ENCODE results near the gene ZNF316. TPM values are rescaled to one million over a fixed set of nuclear protein-coding genes. Genes with fewer than 3 reads are reported as not detected.

The ZNF316 gene
- total RNA-seq, 2 experiments from 2014 or later, result 15.7 to 20.8 TPM

- H3K27me3 Mint-ChIP-seq, result no peaks in the 10 kb centered on the region
- ChIA-PET CTCF (interaction anchor here (1.0 kb wide), 1 partner anchor 13 kb away, joined by 3 read pairs; no protein-coding TSS in a partner anchor), POLR2A (no interaction called here)
- H3K36me3 Mint-ChIP-seq (ENCODE audit: low read depth), result peaks cover 57% of the 10 kb centered on the region
- no peak for ATAC-seq
- no peak overlapping the region for H3K27ac Mint-ChIP-seq
- intact Hi-C loops (cut with DNase I, micrococcal nuclease), result no loop called here
- H3K4me3 Mint-ChIP-seq, result no peak overlapping the region
- no peaks in the 10 kb centered on the region for H3K9me3 Mint-ChIP-seq (ENCODE audit: low read depth)
- DNase-seq, result no peak
- H3K4me1 Mint-ChIP-seq, result no peaks in the 10 kb centered on the region
Observed at GRCh38 chr7:6649241-6649961, 12.3 kb downstream of the ZNF316 start.

GRCh38 chr7:6650086-6650485 lies 13.0 kb downstream of the ZNF316 start:
- H3K9me3 Mint-ChIP-seq (ENCODE audit: low read depth), result no peaks in the 10 kb centered on the region
- no peaks in the 10 kb centered on the region for H3K4me1 Mint-ChIP-seq
- peaks cover 59% of the 10 kb centered on the region for H3K36me3 Mint-ChIP-seq (ENCODE audit: low read depth)
- no peak for DNase-seq
- ATAC-seq, result no peak
- intact Hi-C loops (cut with DNase I, micrococcal nuclease), result no loop called here
- ChIA-PET POLR2A (no interaction called here), CTCF (interaction anchor here (0.7 to 1.0 kb wide), 2 partner anchors 13 to 207 kb away, joined by 3 read pairs; no protein-coding TSS in a partner anchor)
- no peak overlapping the region for H3K27ac Mint-ChIP-seq
- H3K27me3 Mint-ChIP-seq, result no peaks in the 10 kb centered on the region
- H3K4me3 Mint-ChIP-seq, result no peak overlapping the region

- intact Hi-C loops (cut with DNase I, micrococcal nuclease), result no loop called here
- ATAC-seq (no peak), DNase-seq (no peak)
- Mint-ChIP-seq H3K36me3 (ENCODE audit: low read depth) (peaks cover 64% of the 10 kb centered on the region), H3K9me3 (ENCODE audit: low read depth) (no peaks in the 10 kb centered on the region), H3K4me1 (no peaks in the 10 kb centered on the region), H3K27me3 (no peaks in the 10 kb centered on the region), H3K4me3 (no peak overlapping the region), H3K27ac (no peak overlapping the region)
- POLR2A ChIA-PET, result no interaction called here
- CTCF ChIA-PET, result interaction anchor here (0.7 kb wide), 1 partner anchor 206 kb away, joined by 3 read pairs; no protein-coding TSS in a partner anchor
Observed at GRCh38 chr7:6650521-6651011, 13.4 kb downstream of the ZNF316 start.

GRCh38 chr7:6651851-6652445 lies 14.8 kb downstream of the ZNF316 start:
- no peaks in the 10 kb centered on the region for H3K4me1 Mint-ChIP-seq

GRCh38 chr7:6652446-6653011 lies 15.4 kb downstream of the ZNF316 start:
- Mint-ChIP-seq H3K4me3 (no peak overlapping the region), H3K27me3 (no peaks in the 10 kb centered on the region), H3K9me3 (ENCODE audit: low read depth) (no peaks in the 10 kb centered on the region), H3K36me3 (ENCODE audit: low read depth) (peaks cover 49% of the 10 kb centered on the region), H3K4me1 (no peaks in the 10 kb centered on the region), H3K27ac (no peak overlapping the region)
- intact Hi-C loops (cut with DNase I, micrococcal nuclease), result no loop called here
- ChIA-PET CTCF (no interaction called here), POLR2A (no interaction called here)
- no peak for DNase-seq
- ATAC-seq, result no peak

More at GRCh38 chr7:6651851-6652445, 14.8 kb downstream of the ZNF316 start:
- no peak for ATAC-seq
- H3K36me3 Mint-ChIP-seq (ENCODE audit: low read depth), result peaks cover 54% of the 10 kb centered on the region
- H3K4me3 Mint-ChIP-seq, result no peak overlapping the region
- DNase-seq, result no peak
- intact Hi-C loops (cut with DNase I, micrococcal nuclease), result no loop called here
- no peak overlapping the region for H3K27ac Mint-ChIP-seq
- no peaks in the 10 kb centered on the region for H3K27me3 Mint-ChIP-seq
- CTCF ChIA-PET, result no interaction called here
- POLR2A ChIA-PET, result no interaction called here
- no peaks in the 10 kb centered on the region for H3K9me3 Mint-ChIP-seq (ENCODE audit: low read depth)

GRCh38 chr7:6653071-6654003 lies 16.2 kb downstream of the ZNF316 start:
- ChIA-PET POLR2A (no interaction called here), CTCF (no interaction called here)
- H3K4me1 Mint-ChIP-seq, result no peaks in the 10 kb centered on the region
- DNase-seq, result no peak
- peaks cover 43% of the 10 kb centered on the region for H3K36me3 Mint-ChIP-seq (ENCODE audit: low read depth)
- H3K27me3 Mint-ChIP-seq, result no peaks in the 10 kb centered on the region
- intact Hi-C loops (cut with DNase I, micrococcal nuclease), result no loop called here
- no peak for ATAC-seq
- H3K27ac Mint-ChIP-seq, result no peak overlapping the region
- H3K9me3 Mint-ChIP-seq (ENCODE audit: low read depth), result no peaks in the 10 kb centered on the region
- no peak overlapping the region for H3K4me3 Mint-ChIP-seq

GRCh38 chr7:6654113-6654841 lies 17.2 kb downstream of the ZNF316 start:
- Mint-ChIP-seq H3K27ac (no peak overlapping the region), H3K4me3 (no peak overlapping the region), H3K9me3 (ENCODE audit: low read depth) (no peaks in the 10 kb centered on the region), H3K36me3 (ENCODE audit: low read depth) (peaks cover 36% of the 10 kb centered on the region), H3K27me3 (no peaks in the 10 kb centered on the region), H3K4me1 (peaks cover 4% of the 10 kb centered on the region)
- DNase-seq (no peak), ATAC-seq (no peak)
- ChIA-PET POLR2A (no interaction called here), CTCF (no interaction called here)
- intact Hi-C loops (cut with DNase I, micrococcal nuclease), result no loop called here

GRCh38 chr7:6654842-6655610 lies 17.9 kb downstream of the ZNF316 start:
- Mint-ChIP-seq H3K27ac (no peak overlapping the region), H3K4me3 (no peak overlapping the region), H3K36me3 (ENCODE audit: low read depth) (peaks cover 30% of the 10 kb centered on the region), H3K27me3 (no peaks in the 10 kb centered on the region), H3K9me3 (ENCODE audit: low read depth) (no peaks in the 10 kb centered on the region), H3K4me1 (peaks cover 4% of the 10 kb centered on the region)
- intact Hi-C loops (cut with DNase I, micrococcal nuclease), result no loop called here
- ChIA-PET CTCF (interaction anchor here (0.6 kb wide), 1 partner anchor 557 kb away, joined by 3 read pairs; no protein-coding TSS in a partner anchor), POLR2A (no interaction called here)
- DNase-seq (no peak), ATAC-seq (no peak)

GRCh38 chr7:6655636-6656385 lies 18.7 kb downstream of the ZNF316 start:
- H3K27me3 Mint-ChIP-seq, result no peaks in the 10 kb centered on the region
- ATAC-seq (no peak), DNase-seq (no peak)
- H3K36me3 Mint-ChIP-seq (ENCODE audit: low read depth), result peaks cover 22% of the 10 kb centered on the region
- no peaks in the 10 kb centered on the region for H3K9me3 Mint-ChIP-seq (ENCODE audit: low read depth)
- intact Hi-C loops (cut with DNase I, micrococcal nuclease), result no loop called here
- H3K4me3 Mint-ChIP-seq, result no peak overlapping the region
- CTCF ChIA-PET, result interaction anchor here (0.6 to 0.7 kb wide), 2 partner anchors 16 to 107 kb away, joined by 3 to 4 read pairs; no protein-coding TSS in a partner anchor
- no peak overlapping the region for H3K27ac Mint-ChIP-seq
- POLR2A ChIA-PET, result no interaction called here
- H3K4me1 Mint-ChIP-seq, result peaks cover 4% of the 10 kb centered on the region

- H3K36me3 Mint-ChIP-seq (ENCODE audit: low read depth), result peaks cover 17% of the 10 kb centered on the region
- H3K27ac Mint-ChIP-seq, result no peak overlapping the region
- H3K27me3 Mint-ChIP-seq, result no peaks in the 10 kb centered on the region
- H3K9me3 Mint-ChIP-seq (ENCODE audit: low read depth), result no peaks in the 10 kb centered on the region
- ATAC-seq (no peak), DNase-seq (no peak)
- POLR2A ChIA-PET, result no interaction called here
- no peak overlapping the region for H3K4me3 Mint-ChIP-seq
- CTCF ChIA-PET, result interaction anchor here (0.6 to 0.7 kb wide), 2 partner anchors 17 to 108 kb away, joined by 3 to 4 read pairs; no protein-coding TSS in a partner anchor
- intact Hi-C loops (cut with DNase I, micrococcal nuclease), result no loop called here
- peaks cover 4% of the 10 kb centered on the region for H3K4me1 Mint-ChIP-seq
Observed at GRCh38 chr7:6656413-6656812, 19.3 kb downstream of the ZNF316 start.
